SK-N-SH treated with all-trans-retinoic acid at 6 μM for 48 hours (cell line): ENCODE measurements around the gene CES3.

ENCODE experiments used
- ATAC-seq: fragments of 200-7000 bp; cut with Tn5 transposase; 3 replicates; pipeline ENCODE4 v1.9.1; 2020; ENCODE audit warnings: mild to moderate bottlenecking, moderate library complexity
- ARNTL ChIP-seq: fragments of 450-650 bp; formaldehyde crosslinking; IDR thresholded peaks from 2 replicates; pipeline ENCODE4 v1.5.0; 2020; ENCODE audit warnings: low read depth, mild to moderate bottlenecking, moderate library complexity, borderline replicate concordance
- BACH2 ChIP-seq: fragments of 250-450 bp; sonication (Bioruptor Pico); IDR thresholded peaks from 2 replicates; pipeline ENCODE4 v1.9.0; 2021; ENCODE audit warnings: mild to moderate bottlenecking, borderline replicate concordance
- CSDC2 ChIP-seq: fragments of 250-450 bp; sonication (Bioruptor Pico); IDR thresholded peaks from 2 replicates; pipeline ENCODE4 v1.5.0; 2020; ENCODE audit warnings: mild to moderate bottlenecking, moderate library complexity
- ESRRG ChIP-seq: fragments of 250-450 bp; sonication (Bioruptor Pico); IDR thresholded peaks from 2 replicates; pipeline ENCODE4 v1.6.1; 2021; ENCODE audit warnings: mild to moderate bottlenecking
- GLIS3 ChIP-seq: fragments of 250-450 bp; sonication (Bioruptor Pico); IDR thresholded peaks from 2 replicates; pipeline ENCODE4 v1.5.0; 2020; ENCODE audit warnings: mild to moderate bottlenecking, moderate library complexity
- ISL1 ChIP-seq: fragments of 250-450 bp; sonication (Bioruptor Pico); IDR thresholded peaks from 2 replicates; pipeline ENCODE4 v2.1.2; 2022; ENCODE audit warnings: mild to moderate bottlenecking, moderate library complexity
- OSR1 ChIP-seq: fragments of 250-450 bp; sonication (Bioruptor Pico); IDR thresholded peaks from 2 replicates; pipeline ENCODE4 v1.8.0; 2022; ENCODE audit warnings: moderate library complexity, mild to moderate bottlenecking, inconsistent platforms
- PPARA ChIP-seq: fragments of 250-450 bp; sonication (Bioruptor Pico); IDR thresholded peaks from 2 replicates; pipeline ENCODE4 v1.5.0; 2020; ENCODE audit warnings: mild to moderate bottlenecking, borderline replicate concordance
- RARB ChIP-seq: fragments of 250-450 bp; sonication (Bioruptor Pico); IDR thresholded peaks from 2 replicates; pipeline ENCODE4 v1.8.0; 2021; ENCODE audit warnings: mild to moderate bottlenecking, moderate library complexity
- SNAI2 ChIP-seq: fragments of 250-450 bp; sonication (Bioruptor Pico); IDR thresholded peaks from 2 replicates; pipeline ENCODE4 v1.5.0; 2020; ENCODE audit warnings: mild to moderate bottlenecking, moderate library complexity
- TCF4 ChIP-seq: fragments of 250-450 bp; sonication (Bioruptor Pico); IDR thresholded peaks from 2 replicates; pipeline ENCODE4 v1.8.0; 2021; ENCODE audit warnings: mild to moderate bottlenecking, moderate library complexity, borderline replicate concordance
- TOX ChIP-seq: fragments of 250-450 bp; sonication (Bioruptor Pico); IDR thresholded peaks from 2 replicates; pipeline ENCODE4 v1.8.0; 2021; ENCODE audit warnings: mild to moderate bottlenecking, moderate library complexity, borderline replicate concordance
- ZC3H10 ChIP-seq: fragments of 250-450 bp; sonication (Bioruptor Pico); IDR thresholded peaks from 2 replicates; pipeline ENCODE4 v1.5.1; 2021; ENCODE audit warnings: mild to moderate bottlenecking, moderate library complexity
- ZFP3 ChIP-seq: fragments of 250-450 bp; sonication (Bioruptor Pico); IDR thresholded peaks from 2 replicates; pipeline ENCODE4 v1.5.0; 2020; ENCODE audit warnings: mild to moderate bottlenecking, moderate library complexity
- ZFP30 ChIP-seq: fragments of 450-650 bp; formaldehyde crosslinking; IDR thresholded peaks from 2 replicates; pipeline ENCODE4 v1.5.0; 2022; ENCODE audit warnings: mild to moderate bottlenecking, moderate library complexity
- ZNF565 ChIP-seq: fragments of 450-650 bp; formaldehyde crosslinking; conservative IDR thresholded peaks from 2 replicates; pipeline ENCODE4 v1.5.0; 2020; ENCODE audit warnings: low read depth, mild to moderate bottlenecking, moderate library complexity
- ZNF70 ChIP-seq: fragments of 450-650 bp; formaldehyde crosslinking; IDR thresholded peaks from 2 replicates; pipeline ENCODE4 v1.5.0; 2020; ENCODE audit warnings: mild to moderate bottlenecking, moderate library complexity
- ZNF8 ChIP-seq: fragments of 450-650 bp; formaldehyde crosslinking; IDR thresholded peaks from 2 replicates; pipeline ENCODE4 v1.5.0; 2020; ENCODE audit warnings: mild to moderate bottlenecking, moderate library complexity
- TF ChIP-seq, protein P1 (sequence below): fragments of 250-450 bp; sonication (Bioruptor Pico); IDR thresholded peaks from 2 replicates; pipeline ENCODE4 v1.8.0; 2020; ENCODE audit warnings: mild to moderate bottlenecking, moderate library complexity, borderline replicate concordance
- TF ChIP-seq, protein P2 (sequence below): fragments of 250-450 bp; sonication (Bioruptor Pico); IDR thresholded peaks from 2 replicates; pipeline ENCODE4 v1.5.0; 2020; ENCODE audit warnings: mild to moderate bottlenecking, moderate library complexity
- TF ChIP-seq, protein P3 (sequence below): fragments of 250-450 bp; sonication (Bioruptor Pico); IDR thresholded peaks from 2 replicates; pipeline ENCODE4 v1.5.1; 2020; ENCODE audit warnings: low read depth, mild to moderate bottlenecking, moderate library complexity
- TF ChIP-seq, protein P4 (sequence below): fragments of 250-450 bp; sonication (Bioruptor Pico); IDR thresholded peaks from 2 replicates; pipeline ENCODE4 v1.5.1; 2021; ENCODE audit warnings: mild to moderate bottlenecking, moderate library complexity

Gene CES3

DNA sequence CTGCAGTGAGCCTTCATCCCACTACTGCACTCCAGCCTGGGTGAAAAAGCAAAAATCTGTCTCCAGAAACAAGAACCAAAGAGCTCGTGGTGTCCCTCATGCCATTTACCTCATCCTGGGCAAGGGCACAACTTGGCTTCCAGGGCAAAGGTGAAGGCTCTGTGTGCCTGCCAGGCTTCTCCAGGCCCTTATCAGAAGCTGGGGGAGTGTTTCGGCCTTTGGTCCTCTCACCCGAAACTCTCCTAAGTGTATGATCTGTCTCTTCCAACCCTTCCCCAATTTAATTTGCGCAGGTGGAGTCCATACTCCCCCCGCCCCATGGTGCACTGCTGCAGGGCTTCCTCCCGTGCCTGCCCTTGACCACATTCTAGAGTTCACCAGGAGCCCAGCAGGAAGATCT lies 24.6 kb upstream of the CES3 start:
- ATAC-seq, result no peak
- TF ChIP-seq GLIS3 (CRISPR knock-in tag) (no peak), ZNF8 (CRISPR knock-in tag) (no peak), ISL1 (no peak), ZNF70 (no peak)
- TF ChIP-seq, protein P1, sequence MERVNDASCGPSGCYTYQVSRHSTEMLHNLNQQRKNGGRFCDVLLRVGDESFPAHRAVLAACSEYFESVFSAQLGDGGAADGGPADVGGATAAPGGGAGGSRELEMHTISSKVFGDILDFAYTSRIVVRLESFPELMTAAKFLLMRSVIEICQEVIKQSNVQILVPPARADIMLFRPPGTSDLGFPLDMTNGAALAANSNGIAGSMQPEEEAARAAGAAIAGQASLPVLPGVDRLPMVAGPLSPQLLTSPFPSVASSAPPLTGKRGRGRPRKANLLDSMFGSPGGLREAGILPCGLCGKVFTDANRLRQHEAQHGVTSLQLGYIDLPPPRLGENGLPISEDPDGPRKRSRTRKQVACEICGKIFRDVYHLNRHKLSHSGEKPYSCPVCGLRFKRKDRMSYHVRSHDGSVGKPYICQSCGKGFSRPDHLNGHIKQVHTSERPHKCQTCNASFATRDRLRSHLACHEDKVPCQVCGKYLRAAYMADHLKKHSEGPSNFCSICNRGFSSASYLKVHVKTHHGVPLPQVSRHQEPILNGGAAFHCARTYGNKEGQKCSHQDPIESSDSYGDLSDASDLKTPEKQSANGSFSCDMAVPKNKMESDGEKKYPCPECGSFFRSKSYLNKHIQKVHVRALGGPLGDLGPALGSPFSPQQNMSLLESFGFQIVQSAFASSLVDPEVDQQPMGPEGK (CRISPR knock-in tag), result no peak
- TF ChIP-seq, all 23 proteins: peak for 0

DNA sequence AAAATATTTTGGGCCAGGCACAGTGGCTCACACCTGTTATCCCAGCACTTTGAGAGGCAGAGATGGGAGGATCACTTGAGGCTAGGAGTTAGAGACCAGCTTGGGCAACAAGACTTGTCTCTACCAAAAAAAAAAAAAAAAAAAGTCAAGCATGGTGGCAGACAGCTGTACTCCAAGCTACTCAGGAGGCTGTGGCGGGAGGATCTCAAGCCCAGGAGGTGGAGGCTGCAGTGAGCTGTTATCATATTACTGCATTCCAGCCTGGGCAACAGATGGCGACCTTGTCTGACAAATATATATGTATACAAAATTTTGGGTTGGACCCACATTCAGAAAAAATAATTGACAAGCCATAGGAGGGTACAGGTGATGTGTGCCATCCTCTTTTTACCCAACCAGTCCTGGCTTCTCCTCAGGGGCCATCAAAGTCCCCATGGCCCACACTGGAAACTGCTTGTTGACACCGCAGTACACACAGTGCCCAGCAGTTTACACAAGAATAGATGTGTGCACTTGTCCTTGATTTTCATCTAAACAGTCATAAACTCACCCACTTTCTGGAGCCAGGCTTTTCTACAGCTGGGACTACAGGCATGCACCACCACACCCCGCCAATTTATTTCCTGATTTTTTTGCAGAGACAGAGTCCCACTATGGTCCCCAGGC lies 24.0 kb upstream of the CES3 start:
- no peak for ATAC-seq
- no peak for TF ChIP-seq ZNF70
- no peak for TF ChIP-seq BACH2
- TF ChIP-seq ZC3H10 (CRISPR knock-in tag), result no peak
- TF ChIP-seq, all 23 proteins: peak for 0

DNA sequence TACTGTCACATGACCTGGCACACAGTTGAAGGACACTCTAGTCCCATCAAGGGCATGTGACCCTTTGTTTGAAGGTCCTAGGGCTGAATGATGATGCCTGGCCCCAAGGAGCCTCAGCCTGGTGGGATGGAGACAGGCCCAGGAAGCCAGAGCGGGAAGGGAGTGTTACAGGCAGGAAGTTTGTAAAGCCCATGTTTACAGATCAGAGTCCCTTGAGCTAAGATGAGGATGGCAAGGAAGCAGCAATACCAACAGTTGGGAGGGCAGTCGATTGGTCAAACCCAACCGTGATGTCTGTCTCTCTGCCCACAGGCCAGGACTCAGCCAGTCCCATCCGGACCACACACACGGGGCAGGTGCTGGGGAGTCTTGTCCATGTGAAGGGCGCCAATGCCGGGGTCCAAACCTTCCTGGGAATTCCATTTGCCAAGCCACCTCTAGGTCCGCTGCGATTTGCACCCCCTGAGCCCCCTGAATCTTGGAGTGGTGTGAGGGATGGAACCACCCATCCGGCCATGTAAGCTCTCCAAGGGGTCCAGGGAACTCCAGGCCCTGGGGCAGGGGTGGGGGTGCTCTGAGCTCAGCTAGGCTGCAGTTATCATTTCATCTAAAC lies 23.2 kb upstream of the CES3 start:
- ATAC-seq, result no peak

DNA sequence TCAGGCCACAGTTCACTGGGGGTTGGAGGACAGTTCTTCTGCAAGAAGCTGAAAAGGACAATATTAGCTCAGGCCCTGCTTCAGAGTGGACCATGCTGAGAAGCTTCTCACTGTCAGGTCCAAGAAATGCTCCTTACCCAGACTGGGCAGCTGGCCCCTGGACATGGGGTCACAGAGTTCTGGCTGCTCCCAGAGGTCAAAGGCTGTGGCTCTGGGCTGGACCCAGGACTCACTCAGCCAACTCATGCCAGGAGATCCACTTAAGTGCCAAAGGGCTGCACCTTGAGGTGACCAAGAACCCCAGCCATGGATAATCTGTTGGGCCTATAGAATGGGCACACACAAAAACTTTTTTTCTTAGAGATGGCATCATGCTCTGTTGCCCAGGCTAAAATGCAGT lies 21.7 kb upstream of the CES3 start:
- no peak for ATAC-seq
- TF ChIP-seq ZC3H10 (CRISPR knock-in tag) (no peak), RARB (CRISPR knock-in tag) (no peak), PPARA (CRISPR knock-in tag) (no peak), ESRRG (CRISPR knock-in tag) (no peak), ZFP3 (CRISPR knock-in tag) (no peak), TCF4 (no peak), CSDC2 (CRISPR knock-in tag) (no peak), BACH2 (no peak), ZFP30 (CRISPR knock-in tag) (no peak), SNAI2 (no peak), TOX (no peak), ZNF8 (CRISPR knock-in tag) (no peak), GLIS3 (CRISPR knock-in tag) (no peak), ZNF565 (CRISPR knock-in tag) (no peak)
- TF ChIP-seq, protein P1 (CRISPR knock-in tag), result no peak
- TF ChIP-seq, protein P2, sequence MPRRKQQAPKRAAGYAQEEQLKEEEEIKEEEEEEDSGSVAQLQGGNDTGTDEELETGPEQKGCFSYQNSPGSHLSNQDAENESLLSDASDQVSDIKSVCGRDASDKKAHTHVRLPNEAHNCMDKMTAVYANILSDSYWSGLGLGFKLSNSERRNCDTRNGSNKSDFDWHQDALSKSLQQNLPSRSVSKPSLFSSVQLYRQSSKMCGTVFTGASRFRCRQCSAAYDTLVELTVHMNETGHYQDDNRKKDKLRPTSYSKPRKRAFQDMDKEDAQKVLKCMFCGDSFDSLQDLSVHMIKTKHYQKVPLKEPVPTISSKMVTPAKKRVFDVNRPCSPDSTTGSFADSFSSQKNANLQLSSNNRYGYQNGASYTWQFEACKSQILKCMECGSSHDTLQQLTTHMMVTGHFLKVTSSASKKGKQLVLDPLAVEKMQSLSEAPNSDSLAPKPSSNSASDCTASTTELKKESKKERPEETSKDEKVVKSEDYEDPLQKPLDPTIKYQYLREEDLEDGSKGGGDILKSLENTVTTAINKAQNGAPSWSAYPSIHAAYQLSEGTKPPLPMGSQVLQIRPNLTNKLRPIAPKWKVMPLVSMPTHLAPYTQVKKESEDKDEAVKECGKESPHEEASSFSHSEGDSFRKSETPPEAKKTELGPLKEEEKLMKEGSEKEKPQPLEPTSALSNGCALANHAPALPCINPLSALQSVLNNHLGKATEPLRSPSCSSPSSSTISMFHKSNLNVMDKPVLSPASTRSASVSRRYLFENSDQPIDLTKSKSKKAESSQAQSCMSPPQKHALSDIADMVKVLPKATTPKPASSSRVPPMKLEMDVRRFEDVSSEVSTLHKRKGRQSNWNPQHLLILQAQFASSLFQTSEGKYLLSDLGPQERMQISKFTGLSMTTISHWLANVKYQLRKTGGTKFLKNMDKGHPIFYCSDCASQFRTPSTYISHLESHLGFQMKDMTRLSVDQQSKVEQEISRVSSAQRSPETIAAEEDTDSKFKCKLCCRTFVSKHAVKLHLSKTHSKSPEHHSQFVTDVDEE (CRISPR knock-in tag), result no peak
- TF ChIP-seq, protein P3, sequence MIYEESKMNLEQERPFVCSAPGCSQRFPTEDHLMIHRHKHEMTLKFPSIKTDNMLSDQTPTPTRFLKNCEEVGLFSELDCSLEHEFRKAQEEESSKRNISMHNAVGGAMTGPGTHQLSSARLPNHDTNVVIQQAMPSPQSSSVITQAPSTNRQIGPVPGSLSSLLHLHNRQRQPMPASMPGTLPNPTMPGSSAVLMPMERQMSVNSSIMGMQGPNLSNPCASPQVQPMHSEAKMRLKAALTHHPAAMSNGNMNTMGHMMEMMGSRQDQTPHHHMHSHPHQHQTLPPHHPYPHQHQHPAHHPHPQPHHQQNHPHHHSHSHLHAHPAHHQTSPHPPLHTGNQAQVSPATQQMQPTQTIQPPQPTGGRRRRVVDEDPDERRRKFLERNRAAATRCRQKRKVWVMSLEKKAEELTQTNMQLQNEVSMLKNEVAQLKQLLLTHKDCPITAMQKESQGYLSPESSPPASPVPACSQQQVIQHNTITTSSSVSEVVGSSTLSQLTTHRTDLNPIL (CRISPR knock-in tag), result no peak
- TF ChIP-seq, protein P4, sequence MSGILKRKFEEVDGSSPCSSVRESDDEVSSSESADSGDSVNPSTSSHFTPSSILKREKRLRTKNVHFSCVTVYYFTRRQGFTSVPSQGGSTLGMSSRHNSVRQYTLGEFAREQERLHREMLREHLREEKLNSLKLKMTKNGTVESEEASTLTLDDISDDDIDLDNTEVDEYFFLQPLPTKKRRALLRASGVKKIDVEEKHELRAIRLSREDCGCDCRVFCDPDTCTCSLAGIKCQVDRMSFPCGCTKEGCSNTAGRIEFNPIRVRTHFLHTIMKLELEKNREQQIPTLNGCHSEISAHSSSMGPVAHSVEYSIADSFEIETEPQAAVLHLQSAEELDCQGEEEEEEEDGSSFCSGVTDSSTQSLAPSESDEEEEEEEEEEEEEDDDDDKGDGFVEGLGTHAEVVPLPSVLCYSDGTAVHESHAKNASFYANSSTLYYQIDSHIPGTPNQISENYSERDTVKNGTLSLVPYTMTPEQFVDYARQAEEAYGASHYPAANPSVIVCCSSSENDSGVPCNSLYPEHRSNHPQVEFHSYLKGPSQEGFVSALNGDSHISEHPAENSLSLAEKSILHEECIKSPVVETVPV (CRISPR knock-in tag), result no peak

More for the DNA sequence above, 23.2 kb upstream of the CES3 start:
- TF ChIP-seq PPARA (CRISPR knock-in tag) (no peak), ARNTL (CRISPR knock-in tag) (no peak), TCF4 (no peak), OSR1 (CRISPR knock-in tag) (no peak)
- TF ChIP-seq, all 23 proteins: peak for 0
